Epithelial cell of esophagus (primary cell): ENCODE measurements around the gene TSC22D2.
A peak's percentile ranks its signal among the peaks of the same experiment; 100 is the strongest.

Source experiments
- DNase-seq: peaks from one replicate; pipeline ENCODE4 v3.0.0; 2010; ENCODE audit warnings: low read depth
- H3K4me3 ChIP-seq: 2 replicates; pipeline ENCODE4 v1.5.1; 2011; ENCODE audit warnings: mild to moderate bottlenecking, low read length, control low read depth
- CTCF ChIP-seq: IDR thresholded peaks from 2 replicates; pipeline ENCODE4 v1.5.1; 2011; ENCODE audit warnings: low read depth, mild to moderate bottlenecking, low read length, control low read depth, inconsistent platforms; ENCODE audit not compliant: insufficient read depth; ENCODE audit errors: missing control alignments

The TSC22D2 gene

GRCh38 chr3:150429767-150430671 is 21.9 kb downstream of the TSC22D2 start:
- DNase-seq = no peak
- no peak overlapping the region for H3K4me3 ChIP-seq
- no peak for TF ChIP-seq CTCF

DNA sequence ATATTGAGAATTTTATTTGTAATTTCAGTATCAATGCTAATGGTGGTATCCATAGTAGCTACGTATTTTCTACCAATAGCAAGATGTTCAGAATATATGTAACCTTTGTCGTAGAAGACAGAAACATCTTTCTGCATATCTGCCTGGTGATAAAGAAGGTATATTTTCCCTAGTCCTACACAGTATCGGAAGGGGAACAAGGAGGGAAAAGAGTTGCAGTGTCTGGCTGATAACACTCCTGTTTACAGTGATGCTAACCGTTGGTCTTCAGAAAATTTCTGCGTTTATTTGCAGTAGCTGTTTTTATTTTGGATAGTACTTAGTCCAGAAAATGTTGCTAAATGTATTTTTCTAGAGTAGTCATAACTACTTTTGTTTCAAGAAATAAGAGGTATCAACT is 25.2 kb downstream of the TSC22D2 start:
- no peak for DNase-seq
- no peak overlapping the region for H3K4me3 ChIP-seq
- TF ChIP-seq CTCF = no peak

GRCh38 chr3:150434234-150434633 is 26.1 kb downstream of the TSC22D2 start:
- TF ChIP-seq CTCF = no peak
- no peak for DNase-seq
- no peak overlapping the region for H3K4me3 ChIP-seq

- no peak for TF ChIP-seq CTCF
- no peak for DNase-seq
- H3K4me3 ChIP-seq = no peak overlapping the region
Observed at GRCh38 chr3:150436161-150436560, 28.1 kb downstream of the TSC22D2 start.

- DNase-seq = peak; percentile 41
- no peak for TF ChIP-seq CTCF
- H3K4me3 ChIP-seq = no peak overlapping the region
Observed at GRCh38 chr3:150439657-150440056, 31.6 kb downstream of the TSC22D2 start.

DNA sequence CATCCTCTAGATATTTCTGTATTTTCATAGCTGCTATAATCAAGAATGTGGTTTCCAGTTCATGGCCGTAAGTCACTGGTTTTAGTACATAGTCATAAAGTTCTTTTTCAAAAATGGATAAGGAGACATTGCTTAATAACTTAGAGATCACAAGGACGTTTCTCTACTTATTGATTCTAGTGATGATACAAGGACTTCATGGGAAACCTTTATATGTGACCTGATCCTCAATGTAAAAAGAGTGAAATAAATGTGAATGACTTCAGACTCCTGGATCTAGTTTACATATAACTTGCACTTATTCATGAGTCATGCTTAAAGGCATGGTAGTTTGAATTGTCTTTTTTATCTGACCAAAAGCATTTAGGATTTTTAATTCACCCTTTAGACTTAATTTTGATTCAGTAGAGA is 35.2 kb downstream of the TSC22D2 start:
- DNase-seq = peak; percentile 24
- H3K4me3 ChIP-seq = no peak overlapping the region
- TF ChIP-seq CTCF = no peak

DNA sequence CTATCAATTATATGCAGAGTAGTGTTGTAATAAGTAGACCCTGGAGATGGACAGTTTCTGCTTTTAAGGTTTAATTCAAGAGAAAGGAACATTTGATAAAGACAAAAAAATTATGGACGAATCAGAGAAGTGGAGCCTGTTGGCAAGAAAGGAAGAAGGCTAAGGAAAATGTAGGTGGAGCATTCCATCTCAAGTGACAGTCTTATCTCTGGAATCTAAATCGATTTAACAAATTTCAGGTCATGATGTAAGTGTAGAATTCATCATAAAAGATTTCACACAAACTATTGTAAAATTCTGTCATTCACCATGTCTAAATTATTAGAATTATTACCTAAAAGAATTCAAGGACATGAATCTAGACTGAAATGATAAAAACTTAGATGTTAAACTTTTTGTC is 36.3 kb downstream of the TSC22D2 start:
- TF ChIP-seq CTCF = no peak
- no peak overlapping the region for H3K4me3 ChIP-seq
- DNase-seq = no peak
